SK-N-SH (cell line): ENCODE measurements around the gene CLEC1B. TPM values are rescaled to one million over a fixed set of nuclear protein-coding genes. Genes with fewer than 3 reads are reported as not detected.

Experiments used
- CTCF ChIA-PET: fragments of 300-600, 350-600 bp; formaldehyde crosslinking; extraction: SDS; loops from one replicate; lab custom pipeline; 2021; lab: Yijun Ruan, JAX
- POLR2A ChIA-PET: fragments of 350-600 bp; sonication (Branson Sonifier 250); formaldehyde crosslinking; extraction: SDS; loops from one replicate; lab custom pipeline; 2020; ENCODE audit warnings: antibody characterized with exemption, inconsistent platforms; lab: Yijun Ruan, JAX
- DNase-seq: peaks from one replicate; pipeline ENCODE4 v3.0.0; 2012
- H2AFZ ChIP-seq: fragments of 200-600 bp; sonication (generic); 2 replicates; pipeline ENCODE4 v1.8.1; 2016; ENCODE audit warnings: antibody characterized with exemption, mild to moderate bottlenecking, low read depth
- H3F3A ChIP-seq: fragments of 200-600 bp; sonication (generic); replicated peaks from 2 replicates; pipeline ENCODE3; 2016; ENCODE audit warnings: antibody characterized with exemption, mild to moderate bottlenecking; ENCODE audit not compliant: insufficient read depth
- H3K27ac ChIP-seq, 2 experiments: fragments of 200-500 bp in 1 of 2; fragments of 200-600 bp in 1 of 2; sonication (Bioruptor generic) in 1 of 2; sonication (generic), shearing (Covaris generic) in 1 of 2; 2 replicates each; pipeline versions ENCODE4 v1.5.1 to v1.6.1; 2014 to 2016; ENCODE audit warnings: low read depth in 2 of 2, inconsistent platforms in 1 of 2, low read length in 1 of 2, mild to moderate bottlenecking in 1 of 2, mixed read lengths in 1 of 2
- H3K27me3 ChIP-seq: fragments of 200-600 bp; sonication (generic), shearing (Covaris generic); 2 replicates; pipeline ENCODE4 v1.6.1; 2016; ENCODE audit warnings: mixed run types; ENCODE audit not compliant: insufficient read depth
- H3K36me3 ChIP-seq, 2 experiments: fragments of 200-500 bp in 1 of 2; fragments of 200-600 bp in 1 of 2; sonication (Bioruptor generic) in 1 of 2; sonication (generic) in 1 of 2; replicated peaks in 1 of 2; 2 replicates each; pipeline versions ENCODE3 to v1.5.1; 2014 to 2016; ENCODE audit warnings: low read length in 1 of 2, mild to moderate bottlenecking in 1 of 2; ENCODE audit not compliant: insufficient read depth in 2 of 2, control insufficient read depth in 1 of 2
- H3K4me1 ChIP-seq, 2 experiments: fragments of 200-500 bp in 1 of 2; fragments of 200-600 bp in 1 of 2; sonication (Bioruptor generic) in 1 of 2; sonication (generic), shearing (Covaris generic) in 1 of 2; 2 replicates each; pipeline versions ENCODE4 v1.5.1 to v1.6.1; 2014 to 2016; ENCODE audit warnings: low read depth in 1 of 2, low read length in 1 of 2, mixed run types in 1 of 2; ENCODE audit not compliant: insufficient read depth in 2 of 2, control insufficient read depth in 1 of 2
- H3K4me2 ChIP-seq: fragments of 200-600 bp; sonication (generic), shearing (Covaris generic); 2 replicates; pipeline ENCODE4 v1.6.1; 2017; ENCODE audit warnings: mixed run types
- H3K4me3 ChIP-seq, 2 experiments: fragments of 200-500 bp in 1 of 2; fragments of 200-600 bp in 1 of 2; sonication (Bioruptor generic) in 1 of 2; sonication (generic), shearing (Covaris generic) in 1 of 2; 2 replicates each; pipeline versions ENCODE4 v1.5.1 to v1.8.1; 2014 to 2016; ENCODE audit warnings: low read depth in 2 of 2, inconsistent platforms in 1 of 2, low read length in 1 of 2, mild to moderate bottlenecking in 1 of 2, mixed read lengths in 1 of 2, moderate library complexity in 1 of 2
- H3K79me2 ChIP-seq: fragments of 200-600 bp; sonication (generic); 2 replicates; pipeline ENCODE4 v1.8.1; 2017; ENCODE audit warnings: mild to moderate bottlenecking; ENCODE audit not compliant: insufficient read depth
- H3K9ac ChIP-seq: fragments of 200-600 bp; sonication (generic); 2 replicates; pipeline ENCODE4 v1.6.1; 2017; ENCODE audit warnings: mixed run types
- H3K9me2 ChIP-seq: fragments of 200-600 bp; sonication (generic); 2 replicates; pipeline ENCODE4 v1.6.1; 2017; ENCODE audit warnings: mixed run types
- H3K9me3 ChIP-seq: fragments of 200-600 bp; sonication (generic); 2 replicates; pipeline ENCODE4 v1.6.1; 2017; ENCODE audit warnings: mixed run types, mild to moderate bottlenecking, moderate library complexity
- H4K20me1 ChIP-seq: fragments of 200-600 bp; sonication (generic); 2 replicates; pipeline ENCODE4 v1.6.1; 2017; ENCODE audit warnings: mild to moderate bottlenecking, mixed run types; ENCODE audit not compliant: insufficient read depth
- ELF1 ChIP-seq: IDR thresholded peaks from 2 replicates; pipeline ENCODE4 v1.4.0; 2012
- EZH2phosphoT487 ChIP-seq: fragments of 200-600 bp; sonication (generic); IDR thresholded peaks from 2 replicates; pipeline ENCODE4 v1.6.1; 2017; ENCODE audit warnings: low read depth, mixed run types, mild to moderate bottlenecking, antibody characterized with exemption, moderate library complexity, borderline replicate concordance
- FOSL2 ChIP-seq: IDR thresholded peaks from 2 replicates; pipeline ENCODE4 v1.4.0; 2012; ENCODE audit warnings: low read depth, mild to moderate bottlenecking, moderate library complexity, borderline replicate concordance
- FOXM1 ChIP-seq: IDR thresholded peaks from 2 replicates; pipeline ENCODE4 v1.4.0; 2012; ENCODE audit warnings: low read depth, mild to moderate bottlenecking
- GABPA ChIP-seq: IDR thresholded peaks from 2 replicates; pipeline ENCODE4 v1.4.0; 2012; ENCODE audit warnings: low read depth, mild to moderate bottlenecking
- GATA2 ChIP-seq: sonication (generic); formaldehyde crosslinking; IDR thresholded peaks from 2 replicates; pipeline ENCODE4 v1.5.0; 2020; ENCODE audit warnings: mild to moderate bottlenecking, missing genetic modification reagents
- MEF2A ChIP-seq: IDR thresholded peaks from 2 replicates; pipeline ENCODE4 v1.4.0; 2012; ENCODE audit warnings: low read depth, borderline replicate concordance
- NFIC ChIP-seq: IDR thresholded peaks from 2 replicates; pipeline ENCODE4 v1.4.0; 2012; ENCODE audit warnings: borderline replicate concordance
- NRF1 ChIP-seq: IDR thresholded peaks from 2 replicates; pipeline ENCODE4 v1.6.1; 2012; ENCODE audit warnings: low read depth, mild to moderate bottlenecking, low read length
- POLR2AphosphoS5 ChIP-seq: IDR thresholded peaks from 2 replicates; pipeline ENCODE4 v1.6.1; 2012; ENCODE audit warnings: low read depth, low read length
- RXRA ChIP-seq: IDR thresholded peaks from 2 replicates; pipeline ENCODE4 v1.4.0; 2012; ENCODE audit warnings: low read depth, mild to moderate bottlenecking, borderline replicate concordance
- SMC3 ChIP-seq: IDR thresholded peaks from 2 replicates; pipeline ENCODE4 v1.6.1; 2012; ENCODE audit warnings: low read depth, low read length, improper control_type of control experiment
- TAF1 ChIP-seq: IDR thresholded peaks from 2 replicates; pipeline ENCODE4 v1.6.1; 2012; ENCODE audit warnings: low read depth, mild to moderate bottlenecking, low read length, moderate library complexity, borderline replicate concordance
- YY1 ChIP-seq: IDR thresholded peaks from 2 replicates; pipeline ENCODE4 v1.4.0; 2012; ENCODE audit warnings: low read depth, mild to moderate bottlenecking
- WGBS: methylation state at CpG from one replicate; pipeline ENCODE4 v1.1.6; 2017; ENCODE audit warnings: low lambda C conversion rate; 5-methylcytosine and 5-hydroxymethylcytosine counted together
- polyA plus RNA-seq, 3 experiments: library from polyadenylated mRNA; depleted of rRNA; stranded (reverse); fragments of >200 nt; gene quantifications; 2 replicates each; pipeline ENCODE4 v1.2.3, GENCODE V29; 2012
- TF ChIP-seq, protein P1 (sequence below): IDR thresholded peaks from 2 replicates; pipeline ENCODE4 v1.4.0; 2012; ENCODE audit warnings: low read depth
- TF ChIP-seq, protein P2 (sequence below): IDR thresholded peaks from 2 replicates; pipeline ENCODE4 v1.4.0; 2012; ENCODE audit warnings: low read depth, borderline replicate concordance
- TF ChIP-seq, protein P3 (sequence below): fragments of 150-350 bp; IDR thresholded peaks from 2 replicates; pipeline ENCODE4 v1.6.1; 2017; ENCODE audit warnings: antibody characterized with exemption, low read length, low read depth, borderline replicate concordance
- TF ChIP-seq, protein P4 (sequence below): fragments of 200-600 bp; sonication (generic); IDR thresholded peaks from 2 replicates; pipeline ENCODE4 v1.6.1; 2017; ENCODE audit warnings: antibody characterized with exemption, mild to moderate bottlenecking, moderate library complexity
- TF ChIP-seq, protein P5 (sequence below): IDR thresholded peaks from 2 replicates; pipeline ENCODE4; 2012

The CLEC1B gene
- polyA plus RNA-seq, 1 of the 3 experiments (the other 2 are of a cell fraction): not detected

DNA sequence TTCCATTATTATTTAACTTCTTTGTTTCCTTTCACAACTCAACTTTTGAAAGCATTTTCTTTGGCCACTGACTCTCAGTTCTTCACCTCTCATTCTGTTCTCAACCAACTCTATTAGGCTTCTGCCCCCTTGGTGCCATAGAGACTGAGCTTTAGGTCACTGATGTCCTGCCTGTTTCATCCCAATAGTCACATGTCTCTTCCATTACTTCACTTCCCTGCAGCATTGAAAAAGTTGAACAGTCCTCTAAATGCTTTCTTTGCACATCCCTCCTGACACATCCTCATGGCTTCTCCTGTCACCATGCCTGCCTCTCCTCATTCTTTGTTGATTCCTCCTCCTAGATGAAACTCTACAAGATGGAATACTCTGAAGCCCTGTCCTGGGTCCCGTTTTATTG is 25.0 kb downstream of the CLEC1B start:
- no peak overlapping the region for H3K9ac ChIP-seq
- H3K9me2 ChIP-seq: no peaks in the 10 kb centered on the region
- ChIA-PET POLR2A (no interaction called here), CTCF (no interaction called here)
- H3K79me2 ChIP-seq: no peaks in the 10 kb centered on the region
- no peaks in the 10 kb centered on the region for H3F3A ChIP-seq
- 0% methylated on average over 1 of the region's 1 CpG for WGBS
- no peak overlapping the region for H3K4me2 ChIP-seq
- no peaks in the 10 kb centered on the region for H4K20me1 ChIP-seq
- no peaks in the 10 kb centered on the region for H3K36me3 ChIP-seq
- no peak overlapping the region for H3K4me3 ChIP-seq
- H2AFZ ChIP-seq: no peak overlapping the region
- no peaks in the 10 kb centered on the region for H3K9me3 ChIP-seq
- no peak overlapping the region for H3K27ac ChIP-seq
- H3K4me1 ChIP-seq: no peaks in the 10 kb centered on the region
- TF ChIP-seq EZH2phosphoT487 (no peak), FOSL2 (no peak), NRF1 (no peak)
- TF ChIP-seq, protein P1, sequence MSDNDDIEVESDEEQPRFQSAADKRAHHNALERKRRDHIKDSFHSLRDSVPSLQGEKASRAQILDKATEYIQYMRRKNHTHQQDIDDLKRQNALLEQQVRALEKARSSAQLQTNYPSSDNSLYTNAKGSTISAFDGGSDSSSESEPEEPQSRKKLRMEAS: no peak
- TF ChIP-seq, protein P2, sequence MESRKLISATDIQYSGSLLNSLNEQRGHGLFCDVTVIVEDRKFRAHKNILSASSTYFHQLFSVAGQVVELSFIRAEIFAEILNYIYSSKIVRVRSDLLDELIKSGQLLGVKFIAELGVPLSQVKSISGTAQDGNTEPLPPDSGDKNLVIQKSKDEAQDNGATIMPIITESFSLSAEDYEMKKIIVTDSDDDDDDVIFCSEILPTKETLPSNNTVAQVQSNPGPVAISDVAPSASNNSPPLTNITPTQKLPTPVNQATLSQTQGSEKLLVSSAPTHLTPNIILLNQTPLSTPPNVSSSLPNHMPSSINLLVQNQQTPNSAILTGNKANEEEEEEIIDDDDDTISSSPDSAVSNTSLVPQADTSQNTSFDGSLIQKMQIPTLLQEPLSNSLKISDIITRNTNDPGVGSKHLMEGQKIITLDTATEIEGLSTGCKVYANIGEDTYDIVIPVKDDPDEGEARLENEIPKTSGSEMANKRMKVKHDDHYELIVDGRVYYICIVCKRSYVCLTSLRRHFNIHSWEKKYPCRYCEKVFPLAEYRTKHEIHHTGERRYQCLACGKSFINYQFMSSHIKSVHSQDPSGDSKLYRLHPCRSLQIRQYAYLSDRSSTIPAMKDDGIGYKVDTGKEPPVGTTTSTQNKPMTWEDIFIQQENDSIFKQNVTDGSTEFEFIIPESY: no peak
- no peak for DNase-seq
- no peaks in the 10 kb centered on the region for H3K27me3 ChIP-seq

DNA sequence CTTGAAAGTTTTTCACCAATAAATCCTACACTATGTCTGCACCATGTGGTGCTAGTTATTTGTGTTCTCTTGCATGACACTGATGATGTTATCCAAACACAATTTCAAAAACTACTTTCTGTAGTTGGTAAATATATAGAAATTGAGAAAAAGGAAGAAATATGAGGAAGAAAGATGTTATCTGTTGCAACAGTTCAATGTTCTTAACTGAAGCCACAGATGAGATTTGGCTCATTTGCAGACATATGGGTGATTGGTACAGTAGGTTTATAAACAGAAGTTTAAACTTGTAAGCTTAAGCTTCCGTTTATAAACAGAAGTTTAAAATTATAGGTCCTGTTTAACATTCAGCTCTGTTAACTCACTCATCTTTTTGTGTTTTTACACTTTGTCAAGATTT is 27.7 kb downstream of the CLEC1B start, which contains the start of gene CLEC12A:
Gene CLEC12A (plus strand): TSS at position 229 of the 400 bp plus-strand sequence. CDS start 188 bp downstream, outside the sequence.
- POLR2A ChIA-PET: no interaction called here
- 0% methylated on average over 1 of the region's 1 CpG for WGBS

More for the DNA sequence above, 27.7 kb downstream of the CLEC1B start, which contains the start of gene CLEC12A:
- H3K9me2 ChIP-seq: no peaks in the 10 kb centered on the region
- H2AFZ ChIP-seq: no peak within 1 kb of the TSS
- H3K79me2 ChIP-seq: no peaks in the 10 kb centered on the region
- no peak within 1 kb of the TSS for H3K4me3 ChIP-seq
- H3F3A ChIP-seq: no peaks in the 10 kb centered on the region
- H3K9me3 ChIP-seq: no peaks in the 10 kb centered on the region
- CTCF ChIA-PET: interaction anchor here (0.8 kb wide), 1 partner anchor 38 kb away, joined by 3 read pairs; no protein-coding TSS in a partner anchor
- TF ChIP-seq, protein P2: no peak
- TF ChIP-seq GABPA (no peak), TAF1 (no peak), GATA2 (CRISPR knock-in tag) (no peak), FOXM1 (no peak), POLR2AphosphoS5 (no peak), YY1 (no peak), RXRA (no peak), MEF2A (no peak), ELF1 (no peak), NFIC (no peak), SMC3 (no peak)
- TF ChIP-seq, protein P3, sequence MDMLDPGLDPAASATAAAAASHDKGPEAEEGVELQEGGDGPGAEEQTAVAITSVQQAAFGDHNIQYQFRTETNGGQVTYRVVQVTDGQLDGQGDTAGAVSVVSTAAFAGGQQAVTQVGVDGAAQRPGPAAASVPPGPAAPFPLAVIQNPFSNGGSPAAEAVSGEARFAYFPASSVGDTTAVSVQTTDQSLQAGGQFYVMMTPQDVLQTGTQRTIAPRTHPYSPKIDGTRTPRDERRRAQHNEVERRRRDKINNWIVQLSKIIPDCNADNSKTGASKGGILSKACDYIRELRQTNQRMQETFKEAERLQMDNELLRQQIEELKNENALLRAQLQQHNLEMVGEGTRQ: no peak
- TF ChIP-seq, protein P4, sequence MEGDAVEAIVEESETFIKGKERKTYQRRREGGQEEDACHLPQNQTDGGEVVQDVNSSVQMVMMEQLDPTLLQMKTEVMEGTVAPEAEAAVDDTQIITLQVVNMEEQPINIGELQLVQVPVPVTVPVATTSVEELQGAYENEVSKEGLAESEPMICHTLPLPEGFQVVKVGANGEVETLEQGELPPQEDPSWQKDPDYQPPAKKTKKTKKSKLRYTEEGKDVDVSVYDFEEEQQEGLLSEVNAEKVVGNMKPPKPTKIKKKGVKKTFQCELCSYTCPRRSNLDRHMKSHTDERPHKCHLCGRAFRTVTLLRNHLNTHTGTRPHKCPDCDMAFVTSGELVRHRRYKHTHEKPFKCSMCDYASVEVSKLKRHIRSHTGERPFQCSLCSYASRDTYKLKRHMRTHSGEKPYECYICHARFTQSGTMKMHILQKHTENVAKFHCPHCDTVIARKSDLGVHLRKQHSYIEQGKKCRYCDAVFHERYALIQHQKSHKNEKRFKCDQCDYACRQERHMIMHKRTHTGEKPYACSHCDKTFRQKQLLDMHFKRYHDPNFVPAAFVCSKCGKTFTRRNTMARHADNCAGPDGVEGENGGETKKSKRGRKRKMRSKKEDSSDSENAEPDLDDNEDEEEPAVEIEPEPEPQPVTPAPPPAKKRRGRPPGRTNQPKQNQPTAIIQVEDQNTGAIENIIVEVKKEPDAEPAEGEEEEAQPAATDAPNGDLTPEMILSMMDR: no peak
- TF ChIP-seq, protein P5, sequence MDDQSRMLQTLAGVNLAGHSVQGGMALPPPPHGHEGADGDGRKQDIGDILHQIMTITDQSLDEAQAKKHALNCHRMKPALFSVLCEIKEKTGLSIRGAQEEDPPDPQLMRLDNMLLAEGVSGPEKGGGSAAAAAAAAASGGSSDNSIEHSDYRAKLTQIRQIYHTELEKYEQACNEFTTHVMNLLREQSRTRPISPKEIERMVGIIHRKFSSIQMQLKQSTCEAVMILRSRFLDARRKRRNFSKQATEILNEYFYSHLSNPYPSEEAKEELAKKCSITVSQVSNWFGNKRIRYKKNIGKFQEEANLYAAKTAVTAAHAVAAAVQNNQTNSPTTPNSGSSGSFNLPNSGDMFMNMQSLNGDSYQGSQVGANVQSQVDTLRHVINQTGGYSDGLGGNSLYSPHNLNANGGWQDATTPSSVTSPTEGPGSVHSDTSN: no peak
- no peaks in the 10 kb centered on the region for H3K27me3 ChIP-seq
- no peaks in the 10 kb centered on the region for H4K20me1 ChIP-seq
- DNase-seq: no peak
- no peak within 1 kb of the TSS for H3K9ac ChIP-seq
- no peak within 1 kb of the TSS for H3K27ac ChIP-seq
- H3K4me1 ChIP-seq: no peaks in the 10 kb centered on the region
- H3K4me2 ChIP-seq: no peak within 1 kb of the TSS
- no peaks in the 10 kb centered on the region for H3K36me3 ChIP-seq
